Nephron progenitor cell (in vitro differentiated cells): ENCODE measurements around the gene SESN3.
"Not testable (repeated sequence)": the region's sequence is repeated elsewhere in the genome, so short reads cannot be mapped to it uniquely, and the experiment has no call there.

Experiments
- DNase-seq: peaks from one replicate; pipeline ENCODE4 v3.0.0; 2021
- H3K27ac Mint-ChIP-seq: 2 replicates; pipeline ENCODE4 v1.8.0; 2021; ENCODE audit warnings: mild to moderate bottlenecking, moderate library complexity, mixed read lengths
- H3K27me3 Mint-ChIP-seq: 2 replicates; pipeline ENCODE4 v1.8.0; 2021; ENCODE audit warnings: mild to moderate bottlenecking, low read depth, mixed read lengths; ENCODE audit not compliant: poor library complexity
- H3K36me3 Mint-ChIP-seq: 2 replicates; pipeline ENCODE4 v1.8.0; 2021; ENCODE audit warnings: low read depth, mixed read lengths
- H3K4me1 Mint-ChIP-seq: 2 replicates; pipeline ENCODE4 v1.8.0; 2021; ENCODE audit warnings: mixed read lengths
- H3K4me3 Mint-ChIP-seq: 2 replicates; pipeline ENCODE4 v1.8.0; 2021; ENCODE audit warnings: mild to moderate bottlenecking, moderate library complexity, mixed read lengths
- H3K9me3 Mint-ChIP-seq: 2 replicates; pipeline ENCODE4 v1.8.0; 2021; ENCODE audit warnings: mild to moderate bottlenecking, moderate library complexity, mixed read lengths
- TF ChIP-seq, protein P1 (sequence below): fragments of 200-600 bp; sonication (generic); IDR thresholded peaks from 2 replicates; pipeline ENCODE4 v1.5.0; 2021; ENCODE audit warnings: antibody characterized with exemption

The SESN3 gene

DNA sequence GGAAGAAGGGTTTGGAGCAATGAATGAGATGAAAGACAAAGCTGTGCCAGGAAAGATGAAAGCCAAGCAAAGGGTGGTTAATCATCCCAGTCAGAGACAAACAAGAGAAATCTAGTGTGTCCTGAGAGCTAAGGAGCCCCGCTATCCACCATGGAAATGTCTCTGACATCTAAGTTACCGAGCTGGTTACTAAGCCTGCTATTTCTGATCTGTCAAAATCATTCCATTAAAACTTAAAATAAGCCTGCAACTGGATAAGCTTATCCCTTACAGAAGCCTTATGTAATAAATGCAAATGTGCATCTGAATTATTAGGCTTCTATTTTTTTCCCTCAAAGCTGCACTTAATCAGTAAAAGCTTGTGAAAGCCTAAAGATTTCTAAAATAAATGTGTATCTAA lies 22.1 kb upstream of the SESN3 start:
- no peak for DNase-seq
- Mint-ChIP-seq H3K27me3 (peaks cover 18% of the 10 kb centered on the region), H3K4me3 (peak overlapping the region; percentile 22), H3K4me1 (peaks cover 64% of the 10 kb centered on the region), H3K36me3 (no peaks in the 10 kb centered on the region), H3K27ac (peak overlapping the region; percentile 56), H3K9me3 (no peaks in the 10 kb centered on the region)
- TF ChIP-seq, protein P1, sequence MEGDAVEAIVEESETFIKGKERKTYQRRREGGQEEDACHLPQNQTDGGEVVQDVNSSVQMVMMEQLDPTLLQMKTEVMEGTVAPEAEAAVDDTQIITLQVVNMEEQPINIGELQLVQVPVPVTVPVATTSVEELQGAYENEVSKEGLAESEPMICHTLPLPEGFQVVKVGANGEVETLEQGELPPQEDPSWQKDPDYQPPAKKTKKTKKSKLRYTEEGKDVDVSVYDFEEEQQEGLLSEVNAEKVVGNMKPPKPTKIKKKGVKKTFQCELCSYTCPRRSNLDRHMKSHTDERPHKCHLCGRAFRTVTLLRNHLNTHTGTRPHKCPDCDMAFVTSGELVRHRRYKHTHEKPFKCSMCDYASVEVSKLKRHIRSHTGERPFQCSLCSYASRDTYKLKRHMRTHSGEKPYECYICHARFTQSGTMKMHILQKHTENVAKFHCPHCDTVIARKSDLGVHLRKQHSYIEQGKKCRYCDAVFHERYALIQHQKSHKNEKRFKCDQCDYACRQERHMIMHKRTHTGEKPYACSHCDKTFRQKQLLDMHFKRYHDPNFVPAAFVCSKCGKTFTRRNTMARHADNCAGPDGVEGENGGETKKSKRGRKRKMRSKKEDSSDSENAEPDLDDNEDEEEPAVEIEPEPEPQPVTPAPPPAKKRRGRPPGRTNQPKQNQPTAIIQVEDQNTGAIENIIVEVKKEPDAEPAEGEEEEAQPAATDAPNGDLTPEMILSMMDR, result no peak

DNA sequence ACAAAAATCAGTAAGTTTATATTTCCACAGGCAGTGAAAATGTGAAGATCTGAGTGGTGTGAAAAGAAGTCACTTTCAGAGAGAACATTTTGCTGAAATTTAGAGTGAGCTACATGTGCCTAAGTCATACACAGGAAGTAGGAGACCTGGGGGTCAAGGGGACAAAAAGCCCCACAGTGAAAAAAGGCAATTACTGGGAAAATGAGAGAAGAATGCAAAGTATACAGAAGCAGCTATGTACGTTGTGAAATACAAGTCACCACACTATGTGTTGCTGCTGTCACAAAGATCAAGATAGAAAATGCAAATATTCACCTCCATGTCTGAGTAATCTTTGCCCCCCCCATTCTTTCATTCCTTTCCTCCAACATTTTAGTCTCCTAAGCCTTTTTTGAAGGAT lies 21.6 kb upstream of the SESN3 start:
- TF ChIP-seq, protein P1, result no peak
- H3K4me3 Mint-ChIP-seq, result peak overlapping the region; percentile 24
- no peak for DNase-seq
- H3K36me3 Mint-ChIP-seq, result no peaks in the 10 kb centered on the region
- H3K9me3 Mint-ChIP-seq, result no peaks in the 10 kb centered on the region
- H3K4me1 Mint-ChIP-seq, result peaks cover 70% of the 10 kb centered on the region
- H3K27ac Mint-ChIP-seq, result peak overlapping the region; percentile 18
- H3K27me3 Mint-ChIP-seq, result peaks cover 16% of the 10 kb centered on the region

DNA sequence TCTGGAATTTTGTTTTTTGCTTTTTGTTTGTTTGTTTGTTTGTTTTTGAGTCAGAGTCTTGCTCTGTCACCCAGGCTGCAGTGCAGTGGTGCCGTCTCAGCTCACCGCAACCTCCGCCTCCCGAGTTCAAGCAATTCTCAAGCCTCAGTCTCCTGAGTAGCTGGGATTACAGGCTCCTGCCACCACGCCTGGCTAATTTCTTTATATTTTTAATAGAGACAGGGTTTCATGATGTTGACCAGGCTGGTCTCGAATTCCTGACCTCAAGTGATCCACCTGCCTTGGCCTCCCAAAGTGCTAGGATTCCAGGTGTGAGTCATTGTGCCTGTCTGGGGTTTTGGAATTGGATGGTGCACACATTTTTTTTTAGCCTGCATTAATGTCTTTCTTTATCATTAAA lies 20.9 kb upstream of the SESN3 start:
- H3K4me1 Mint-ChIP-seq, result peaks cover 70% of the 10 kb centered on the region
- peak; percentile 6 for DNase-seq
- not testable (repeated sequence) for H3K9me3 Mint-ChIP-seq

DNA sequence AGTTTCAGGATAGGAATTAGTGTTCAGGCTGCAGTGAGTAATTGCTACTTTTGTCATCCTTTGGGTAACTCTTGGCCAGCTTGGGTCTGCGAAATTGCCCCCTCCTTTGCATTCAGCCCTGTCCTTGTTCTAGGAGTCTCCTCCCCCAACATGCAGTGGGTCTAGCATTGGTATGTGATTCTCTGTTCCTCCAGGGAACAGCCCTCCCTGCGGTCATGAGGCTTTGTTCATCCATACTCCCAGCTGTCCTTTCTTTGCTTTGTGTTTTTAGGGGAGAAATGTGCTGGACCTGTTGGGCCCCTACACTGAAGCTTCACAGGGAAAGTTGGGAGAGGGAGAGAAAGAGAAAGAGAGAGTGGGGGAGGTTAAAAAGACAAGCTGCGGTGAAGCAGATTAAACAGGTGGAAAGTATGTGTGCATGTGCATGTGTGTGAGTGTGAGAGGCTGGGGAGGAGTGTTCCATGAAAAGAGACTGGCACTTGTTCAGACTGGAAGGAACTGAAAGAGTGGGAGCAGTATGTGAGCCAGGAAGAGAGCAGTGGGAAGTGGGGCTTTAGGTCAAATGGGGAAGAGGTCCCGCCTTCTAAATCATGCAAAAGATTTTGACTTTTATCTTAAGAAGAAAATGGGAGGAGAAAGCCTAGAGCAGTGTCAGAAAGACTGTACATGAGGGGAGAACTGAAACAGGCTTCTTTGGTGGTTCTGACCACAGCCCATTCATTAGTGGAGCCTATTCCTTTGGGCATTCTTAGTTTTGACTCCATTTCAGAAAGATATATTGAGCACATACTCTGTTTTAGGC lies 17.9 kb upstream of the SESN3 start:
- Mint-ChIP-seq H3K36me3 (no peaks in the 10 kb centered on the region), H3K4me1 (peaks cover 46% of the 10 kb centered on the region), H3K4me3 (no peak overlapping the region), H3K27me3 (peaks cover 14% of the 10 kb centered on the region), H3K27ac (no peak overlapping the region), H3K9me3 (no peaks in the 10 kb centered on the region)
- TF ChIP-seq, protein P1, result no peak
- DNase-seq, result no peak

More for the DNA sequence above, 20.9 kb upstream of the SESN3 start:
- H3K36me3 Mint-ChIP-seq, result not testable (repeated sequence)
- H3K27me3 Mint-ChIP-seq, result peaks cover 14% of the 10 kb centered on the region
- peak overlapping the region; percentile 39 for H3K27ac Mint-ChIP-seq
- peak overlapping the region; percentile 24 for H3K4me3 Mint-ChIP-seq

DNA sequence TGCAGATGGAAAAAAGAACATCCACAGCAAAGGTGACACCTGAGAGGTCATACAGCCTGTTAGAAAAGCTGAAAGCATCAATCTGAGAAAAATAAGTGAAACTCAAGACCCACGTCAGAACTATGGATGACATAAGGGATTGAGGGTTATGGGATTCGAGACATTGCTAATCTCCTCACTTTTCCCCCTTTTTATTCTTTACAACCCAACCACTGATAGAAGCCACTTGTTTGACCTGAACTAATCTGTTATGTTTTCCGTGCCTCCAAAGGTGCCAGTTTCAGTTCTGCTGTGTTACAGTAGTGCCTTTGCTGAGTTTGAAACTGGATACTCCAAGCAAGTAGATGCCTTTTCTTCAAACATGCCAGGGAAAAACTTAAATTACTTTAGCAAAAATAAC lies 16.9 kb upstream of the SESN3 start:
- H3K27me3 Mint-ChIP-seq, result peaks cover 11% of the 10 kb centered on the region
- no peak for DNase-seq
- peaks cover 40% of the 10 kb centered on the region for H3K4me1 Mint-ChIP-seq
- H3K4me3 Mint-ChIP-seq, result no peak overlapping the region
- TF ChIP-seq, protein P1, result no peak
- H3K9me3 Mint-ChIP-seq, result no peaks in the 10 kb centered on the region
- no peaks in the 10 kb centered on the region for H3K36me3 Mint-ChIP-seq
- peak overlapping the region; percentile 47 for H3K27ac Mint-ChIP-seq

DNA sequence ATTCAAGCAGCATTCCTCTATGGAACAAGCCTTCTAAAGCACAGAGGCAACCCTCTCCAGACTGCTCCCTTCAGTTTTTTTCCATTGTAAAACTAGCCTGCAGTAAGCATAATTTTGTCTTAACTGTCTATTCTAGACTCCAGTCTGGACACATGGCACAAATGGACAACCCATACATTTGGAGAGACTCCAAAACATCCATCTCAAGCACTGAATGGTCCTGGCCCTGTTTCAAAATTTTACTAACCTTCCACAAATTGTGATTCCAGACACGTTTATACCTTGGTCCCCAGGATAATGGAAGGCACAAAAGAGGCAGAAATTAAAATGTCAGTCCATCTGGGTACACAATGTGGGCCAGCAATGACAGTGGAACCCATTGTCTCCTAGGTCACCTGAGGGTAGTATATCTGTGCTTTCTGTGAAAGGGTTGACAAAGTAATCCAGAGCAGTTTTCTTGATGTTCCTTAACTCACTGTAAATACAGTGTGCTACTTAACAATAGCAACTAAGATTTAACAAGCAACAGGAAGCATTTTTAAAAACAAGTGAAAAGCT lies 16.2 kb upstream of the SESN3 start:
- DNase-seq, result no peak
- no peaks in the 10 kb centered on the region for H3K36me3 Mint-ChIP-seq
- no peaks in the 10 kb centered on the region for H3K9me3 Mint-ChIP-seq
- H3K4me1 Mint-ChIP-seq, result peaks cover 40% of the 10 kb centered on the region
- H3K27me3 Mint-ChIP-seq, result peaks cover 8% of the 10 kb centered on the region
- TF ChIP-seq, protein P1, result no peak
- no peak overlapping the region for H3K4me3 Mint-ChIP-seq
- H3K27ac Mint-ChIP-seq, result no peak overlapping the region
